WTC11 (cell line): ENCODE data around the gene SYNJ2. TPM values are rescaled to one million over a fixed set of nuclear protein-coding genes. Genes with fewer than 3 reads are reported as not detected.
A peak's percentile ranks its signal among the peaks of the same experiment; 100 is the strongest.

Experiments
- ATAC-seq: fragments of 200-7000 bp; cut with Tn5 transposase; 2 replicates; pipeline ENCODE4 v1.10.0; 2021; ENCODE audit warnings: mild to moderate bottlenecking, moderate library complexity
- CTCF ChIA-PET: fragments of 300-600 bp; sonication (Branson Sonifier 250); formaldehyde crosslinking; loops from one replicate; lab custom pipeline; 2021; ENCODE audit warnings: antibody characterized with exemption; lab: Charles Lee
- POLR2A ChIA-PET: fragments of 350-600 bp; sonication (Branson Sonifier 250); formaldehyde crosslinking; loops from one replicate; lab custom pipeline; 2021; ENCODE audit warnings: antibody characterized with exemption; lab: Charles Lee
- DNase-seq: peaks from one replicate; pipeline ENCODE4 v3.0.0; 2021; ENCODE audit warnings: low spot score
- H3K27ac Mint-ChIP-seq: 2 replicates; pipeline ENCODE4 v1.8.0; 2021; ENCODE audit warnings: mixed read lengths
- H3K27me3 Mint-ChIP-seq: 2 replicates; pipeline ENCODE4 v1.8.0; 2021; ENCODE audit warnings: low read depth, mild to moderate bottlenecking, moderate library complexity, mixed read lengths
- H3K36me3 Mint-ChIP-seq: 2 replicates; pipeline ENCODE4 v1.8.0; 2021; ENCODE audit warnings: mixed read lengths
- H3K4me1 Mint-ChIP-seq: 2 replicates; pipeline ENCODE4 v1.8.0; 2022; ENCODE audit warnings: mixed read lengths
- H3K4me3 Mint-ChIP-seq: 2 replicates; pipeline ENCODE4 v1.8.0; 2021; ENCODE audit warnings: mild to moderate bottlenecking, moderate library complexity, mixed read lengths
- H3K9me3 Mint-ChIP-seq: 2 replicates; pipeline ENCODE4 v1.8.0; 2021; ENCODE audit warnings: mixed read lengths
- ATF2 ChIP-seq: sonication (generic); formaldehyde crosslinking; IDR thresholded peaks from 2 replicates; pipeline ENCODE4 v1.8.1; 2022; ENCODE audit warnings: low read depth, missing genetic modification reagents, borderline replicate concordance
- EMX1 ChIP-seq: fragments of 250-450 bp; sonication (Bioruptor Pico); IDR thresholded peaks from 2 replicates; pipeline ENCODE4 v1.8.0; 2021; ENCODE audit warnings: mild to moderate bottlenecking
- ERG ChIP-seq: fragments of 250-450 bp; sonication (Bioruptor Pico); IDR thresholded peaks from 2 replicates; pipeline ENCODE4 v1.8.0; 2021; ENCODE audit warnings: mild to moderate bottlenecking
- FOXJ3 ChIP-seq: sonication (generic); formaldehyde crosslinking; IDR thresholded peaks from 2 replicates; pipeline ENCODE4 v1.9.0; 2021; ENCODE audit warnings: missing genetic modification reagents, mild to moderate bottlenecking, borderline replicate concordance
- GTF2I ChIP-seq: fragments of 250-450 bp; sonication (Bioruptor Pico); conservative IDR thresholded peaks from 2 replicates; pipeline ENCODE4 v1.4.0; 2021; ENCODE audit warnings: mild to moderate bottlenecking
- NR1H2 ChIP-seq: sonication (generic); formaldehyde crosslinking; IDR thresholded peaks from 2 replicates; pipeline ENCODE4 v1.9.0; 2021; ENCODE audit warnings: mild to moderate bottlenecking, moderate library complexity, missing genetic modification reagents
- OVOL2 ChIP-seq: fragments of 250-450 bp; sonication (Bioruptor Pico); IDR thresholded peaks from 2 replicates; pipeline ENCODE4 v1.9.0; 2021; ENCODE audit warnings: mild to moderate bottlenecking, borderline replicate concordance
- RELA ChIP-seq: sonication (generic); formaldehyde crosslinking; IDR thresholded peaks from 2 replicates; pipeline ENCODE4 v1.8.1; 2022; ENCODE audit warnings: missing genetic modification reagents, mild to moderate bottlenecking, borderline replicate concordance
- SMAD3 ChIP-seq: sonication (generic); formaldehyde crosslinking; IDR thresholded peaks from 2 replicates; pipeline ENCODE4 v1.8.0; 2022; ENCODE audit warnings: missing genetic modification reagents, mild to moderate bottlenecking, borderline replicate concordance
- TCF7 ChIP-seq: sonication (generic); formaldehyde crosslinking; IDR thresholded peaks from 2 replicates; pipeline ENCODE4 v1.8.0; 2022; ENCODE audit warnings: mild to moderate bottlenecking, low read depth, missing genetic modification reagents, moderate library complexity
- USF1 ChIP-seq: sonication (generic); formaldehyde crosslinking; IDR thresholded peaks from 2 replicates; pipeline ENCODE4 v1.8.0; 2022; ENCODE audit warnings: mild to moderate bottlenecking, missing genetic modification reagents
- USF2 ChIP-seq: sonication (generic); formaldehyde crosslinking; IDR thresholded peaks from 2 replicates; pipeline ENCODE4 v1.8.1; 2023; ENCODE audit warnings: mild to moderate bottlenecking, missing genetic modification reagents, moderate library complexity
- ZBTB21 ChIP-seq: sonication (generic); formaldehyde crosslinking; IDR thresholded peaks from 2 replicates; pipeline ENCODE4 v1.8.1; 2023; ENCODE audit warnings: mild to moderate bottlenecking, missing genetic modification reagents, borderline replicate concordance
- ZNF138 ChIP-seq: sonication (generic); formaldehyde crosslinking; conservative IDR thresholded peaks from 2 replicates; pipeline ENCODE4 v1.8.1; 2022; ENCODE audit warnings: mild to moderate bottlenecking, moderate library complexity, missing genetic modification reagents
- ZNF263 ChIP-seq: sonication (generic); formaldehyde crosslinking; IDR thresholded peaks from 2 replicates; pipeline ENCODE4 v1.8.1; 2022; ENCODE audit warnings: low read depth, mild to moderate bottlenecking, moderate library complexity, missing genetic modification reagents
- ZNF317 ChIP-seq: sonication (generic); formaldehyde crosslinking; IDR thresholded peaks from 2 replicates; pipeline ENCODE4 v1.8.1; 2023; ENCODE audit warnings: low read depth, mild to moderate bottlenecking, moderate library complexity, missing genetic modification reagents, borderline replicate concordance
- ZNF416 ChIP-seq: fragments of 250-450 bp; sonication (Bioruptor Pico); IDR thresholded peaks from 2 replicates; pipeline ENCODE4 v1.9.0; 2021; ENCODE audit warnings: mild to moderate bottlenecking, inconsistent platforms
- ZNF423 ChIP-seq: fragments of 250-450 bp; sonication (Bioruptor Pico); IDR thresholded peaks from 2 replicates; pipeline ENCODE4 v2.1.2; 2022; ENCODE audit warnings: mild to moderate bottlenecking, moderate library complexity
- ZNF512 ChIP-seq: sonication (generic); formaldehyde crosslinking; IDR thresholded peaks from 2 replicates; pipeline ENCODE4 v1.8.1; 2022; ENCODE audit warnings: missing genetic modification reagents, borderline replicate concordance
- ZSCAN18 ChIP-seq: fragments of 250-450 bp; sonication (Bioruptor Pico); IDR thresholded peaks from 2 replicates; pipeline ENCODE4 v2.1.2; 2022; ENCODE audit warnings: mild to moderate bottlenecking, moderate library complexity
- total RNA-seq: library from RNA; stranded (reverse); gene quantifications from 3 replicates; pipeline ENCODE4 v1.2.3, GENCODE V29; 2021
- TF ChIP-seq, protein P1 (sequence below): sonication (generic); formaldehyde crosslinking; IDR thresholded peaks from 2 replicates; pipeline ENCODE4 v1.8.1; 2023; ENCODE audit warnings: mild to moderate bottlenecking, missing genetic modification reagents

SYNJ2 gene
- total RNA-seq, 1 experiment from 2014 or later: 15.3 TPM

DNA sequence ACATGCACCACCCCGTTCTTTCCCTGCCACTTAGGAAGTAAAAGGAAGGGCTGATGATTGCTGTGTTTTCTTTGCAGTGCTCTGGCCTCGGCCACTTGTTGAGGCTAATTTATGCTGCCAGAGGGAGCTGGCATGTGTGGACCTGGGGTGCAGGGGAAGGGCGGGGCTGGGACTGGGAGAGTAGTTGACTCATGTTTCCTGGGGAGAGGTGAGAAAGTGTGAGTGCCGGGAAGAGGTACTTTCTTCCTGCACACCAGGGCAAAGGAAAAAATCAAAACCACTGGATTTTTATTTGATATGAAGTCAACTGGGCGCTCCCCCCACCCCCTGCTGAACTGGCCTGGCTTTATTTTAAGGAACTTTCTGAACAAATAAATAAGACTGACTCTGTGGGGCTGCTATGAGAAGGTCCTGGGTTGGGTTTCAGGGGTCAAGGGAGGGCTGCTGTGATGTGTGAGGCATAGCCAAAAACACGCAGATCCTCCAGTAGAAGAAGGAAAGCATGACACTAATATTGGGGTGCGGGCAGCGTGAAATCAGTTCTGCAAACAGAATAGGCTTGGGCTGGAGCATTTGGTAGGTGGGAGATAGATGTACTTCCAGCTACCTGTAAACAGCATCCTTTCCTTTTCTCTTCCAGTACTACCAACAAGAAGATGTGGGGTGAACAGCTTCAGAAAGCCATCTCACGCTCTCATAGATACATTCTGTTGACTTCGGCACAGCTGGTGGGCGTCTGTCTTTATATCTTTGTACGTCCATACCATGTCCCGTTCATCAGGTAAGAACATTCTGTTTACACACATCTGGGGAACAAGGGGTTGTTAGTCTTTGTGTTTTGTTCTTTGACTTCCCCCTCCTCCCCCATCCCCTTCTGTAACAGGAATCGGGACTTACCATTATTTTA, 87.5 kb downstream of the SYNJ2 start:
- POLR2A ChIA-PET: no interaction called here
- no peaks in the 10 kb centered on the region for H3K9me3 Mint-ChIP-seq
- no peaks in the 10 kb centered on the region for H3K27me3 Mint-ChIP-seq
- ATAC-seq: no peak
- 0 out of 2 replicates have a peak overlapping the region, but pooled peaks have one; percentile 29 for H3K27ac Mint-ChIP-seq
- no peaks in the 10 kb centered on the region; the same call in 1 of the 2 replicates for H3K36me3 Mint-ChIP-seq
- peaks cover 12% of the 10 kb centered on the region for H3K4me1 Mint-ChIP-seq
- TF ChIP-seq GTF2I (CRISPR knock-in tag) (no peak), ZNF512 (no peak), RELA (CRISPR knock-in tag) (no peak), ZBTB21 (CRISPR knock-in tag) (no peak), USF2 (CRISPR knock-in tag) (no peak), SMAD3 (CRISPR knock-in tag) (no peak), USF1 (CRISPR knock-in tag) (no peak), NR1H2 (CRISPR knock-in tag) (no peak), ERG (no peak), ZNF423 (no peak), TCF7 (CRISPR knock-in tag) (no peak), ZNF138 (CRISPR knock-in tag) (no peak)
- TF ChIP-seq, protein P1, sequence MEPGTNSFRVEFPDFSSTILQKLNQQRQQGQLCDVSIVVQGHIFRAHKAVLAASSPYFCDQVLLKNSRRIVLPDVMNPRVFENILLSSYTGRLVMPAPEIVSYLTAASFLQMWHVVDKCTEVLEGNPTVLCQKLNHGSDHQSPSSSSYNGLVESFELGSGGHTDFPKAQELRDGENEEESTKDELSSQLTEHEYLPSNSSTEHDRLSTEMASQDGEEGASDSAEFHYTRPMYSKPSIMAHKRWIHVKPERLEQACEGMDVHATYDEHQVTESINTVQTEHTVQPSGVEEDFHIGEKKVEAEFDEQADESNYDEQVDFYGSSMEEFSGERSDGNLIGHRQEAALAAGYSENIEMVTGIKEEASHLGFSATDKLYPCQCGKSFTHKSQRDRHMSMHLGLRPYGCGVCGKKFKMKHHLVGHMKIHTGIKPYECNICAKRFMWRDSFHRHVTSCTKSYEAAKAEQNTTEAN (CRISPR knock-in tag): no peak
- TF ChIP-seq, all 79 proteins: peak for 0
- no peak overlapping the region for H3K4me3 Mint-ChIP-seq
- no peak for DNase-seq
- CTCF ChIA-PET: interaction anchor here (0.8 to 1.4 kb wide), 4 partner anchors 18 to 143 kb away, joined by 3 to 4 read pairs (median 3); no protein-coding TSS in a partner anchor

GRCh38 chr6:158069800-158070195, 88.1 kb downstream of the SYNJ2 start:
- Mint-ChIP-seq H3K27ac (0 out of 2 replicates have a peak overlapping the region, but pooled peaks have one; percentile 15), H3K27me3 (no peaks in the 10 kb centered on the region), H3K4me1 (peaks cover 12% of the 10 kb centered on the region), H3K4me3 (no peak overlapping the region), H3K9me3 (no peaks in the 10 kb centered on the region), H3K36me3 (peaks cover 5% of the 10 kb centered on the region; the same call in 1 of the 2 replicates)
- POLR2A ChIA-PET: no interaction called here
- ATAC-seq (no peak), DNase-seq (no peak)
- CTCF ChIA-PET: interaction anchor here (0.8 to 1.5 kb wide), 3 partner anchors 18 to 144 kb away, joined by 3 read pairs; no protein-coding TSS in a partner anchor
- TF ChIP-seq ZNF416 (no peak), ATF2 (CRISPR knock-in tag) (no peak), ZSCAN18 (CRISPR knock-in tag) (no peak), EMX1 (no peak), FOXJ3 (CRISPR knock-in tag) (no peak), ZNF317 (CRISPR knock-in tag) (no peak), ERG (no peak), OVOL2 (CRISPR knock-in tag) (no peak), ZNF263 (no peak)
